Measurements from ENCODE around the gene C6orf132. TPM values are rescaled to one million over a fixed set of nuclear protein-coding genes. Genes with fewer than 3 reads are reported as not detected.

Gene C6orf132
- total RNA-seq, 1 donor from 2014 or later: 4.0 TPM

DNA sequence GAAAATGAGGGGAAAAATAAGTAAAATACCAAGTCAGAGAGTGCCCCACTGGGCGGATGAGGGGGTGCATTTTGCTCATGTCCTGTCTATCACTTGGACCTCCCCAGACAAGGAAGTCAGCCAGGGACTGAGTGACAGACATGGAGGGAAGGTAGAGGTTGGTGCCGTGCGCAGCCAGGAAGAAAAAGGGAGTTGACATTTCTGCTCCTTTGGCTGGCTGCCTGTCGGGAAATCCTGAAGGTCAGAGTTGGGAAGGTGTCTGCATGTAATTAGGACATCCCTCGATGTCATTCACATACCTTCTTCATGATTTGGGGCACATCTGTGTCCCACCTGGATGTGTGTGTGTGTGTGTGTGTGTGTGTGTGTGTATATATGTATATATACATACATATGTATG lies 39.7 kb upstream of the C6orf132 start:
- no peaks in the 10 kb centered on the region for H3K9me3 Mint-ChIP-seq (ENCODE audit: unreplicated experiment)
- TF ChIP-seq, protein P1, sequence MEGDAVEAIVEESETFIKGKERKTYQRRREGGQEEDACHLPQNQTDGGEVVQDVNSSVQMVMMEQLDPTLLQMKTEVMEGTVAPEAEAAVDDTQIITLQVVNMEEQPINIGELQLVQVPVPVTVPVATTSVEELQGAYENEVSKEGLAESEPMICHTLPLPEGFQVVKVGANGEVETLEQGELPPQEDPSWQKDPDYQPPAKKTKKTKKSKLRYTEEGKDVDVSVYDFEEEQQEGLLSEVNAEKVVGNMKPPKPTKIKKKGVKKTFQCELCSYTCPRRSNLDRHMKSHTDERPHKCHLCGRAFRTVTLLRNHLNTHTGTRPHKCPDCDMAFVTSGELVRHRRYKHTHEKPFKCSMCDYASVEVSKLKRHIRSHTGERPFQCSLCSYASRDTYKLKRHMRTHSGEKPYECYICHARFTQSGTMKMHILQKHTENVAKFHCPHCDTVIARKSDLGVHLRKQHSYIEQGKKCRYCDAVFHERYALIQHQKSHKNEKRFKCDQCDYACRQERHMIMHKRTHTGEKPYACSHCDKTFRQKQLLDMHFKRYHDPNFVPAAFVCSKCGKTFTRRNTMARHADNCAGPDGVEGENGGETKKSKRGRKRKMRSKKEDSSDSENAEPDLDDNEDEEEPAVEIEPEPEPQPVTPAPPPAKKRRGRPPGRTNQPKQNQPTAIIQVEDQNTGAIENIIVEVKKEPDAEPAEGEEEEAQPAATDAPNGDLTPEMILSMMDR (IDR thresholded peaks at IDR 0.05): no peak
- H3K36me3 Mint-ChIP-seq (ENCODE audit: unreplicated experiment): no peaks in the 10 kb centered on the region
- no peaks in the 10 kb centered on the region for H3K4me1 Mint-ChIP-seq (ENCODE audit: unreplicated experiment)
- H3K27ac Mint-ChIP-seq (ENCODE audit: unreplicated experiment): no peak overlapping the region
- peaks cover 4% of the 10 kb centered on the region for H3K27me3 Mint-ChIP-seq (ENCODE audit: unreplicated experiment)
- H3K4me3 Mint-ChIP-seq (ENCODE audit: unreplicated experiment): no peak overlapping the region
- no peak for DNase-seq (ENCODE audit: extremely low spot score, unreplicated experiment)

DNA sequence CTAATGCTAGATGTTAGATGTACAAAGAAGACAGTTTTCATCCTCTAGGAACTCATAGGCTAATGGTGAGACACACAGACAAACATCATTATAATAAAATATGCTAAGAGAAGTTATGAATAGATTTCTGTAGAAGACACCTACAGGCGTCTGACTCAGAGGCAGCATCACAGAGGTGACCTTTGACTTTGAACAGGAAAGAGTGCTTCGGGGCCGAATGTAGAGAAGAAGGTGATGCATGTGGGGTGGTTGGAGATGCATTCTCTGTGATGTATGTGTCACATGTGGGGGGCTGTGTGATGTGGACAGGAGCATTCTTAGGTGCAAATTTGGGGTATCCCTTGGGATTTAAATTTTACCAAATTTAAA lies 37.5 kb upstream of the C6orf132 start:
- no peak overlapping the region for H3K4me3 Mint-ChIP-seq (ENCODE audit: unreplicated experiment)
- peaks cover 4% of the 10 kb centered on the region for H3K27me3 Mint-ChIP-seq (ENCODE audit: unreplicated experiment)
- no peaks in the 10 kb centered on the region for H3K36me3 Mint-ChIP-seq (ENCODE audit: unreplicated experiment)
- TF ChIP-seq, protein P1 (IDR thresholded peaks at IDR 0.05): no peak
- no peaks in the 10 kb centered on the region for H3K9me3 Mint-ChIP-seq (ENCODE audit: unreplicated experiment)
- no peak overlapping the region for H3K27ac Mint-ChIP-seq (ENCODE audit: unreplicated experiment)
- no peaks in the 10 kb centered on the region for H3K4me1 Mint-ChIP-seq (ENCODE audit: unreplicated experiment)
- no peak for DNase-seq (ENCODE audit: extremely low spot score, unreplicated experiment)

DNA sequence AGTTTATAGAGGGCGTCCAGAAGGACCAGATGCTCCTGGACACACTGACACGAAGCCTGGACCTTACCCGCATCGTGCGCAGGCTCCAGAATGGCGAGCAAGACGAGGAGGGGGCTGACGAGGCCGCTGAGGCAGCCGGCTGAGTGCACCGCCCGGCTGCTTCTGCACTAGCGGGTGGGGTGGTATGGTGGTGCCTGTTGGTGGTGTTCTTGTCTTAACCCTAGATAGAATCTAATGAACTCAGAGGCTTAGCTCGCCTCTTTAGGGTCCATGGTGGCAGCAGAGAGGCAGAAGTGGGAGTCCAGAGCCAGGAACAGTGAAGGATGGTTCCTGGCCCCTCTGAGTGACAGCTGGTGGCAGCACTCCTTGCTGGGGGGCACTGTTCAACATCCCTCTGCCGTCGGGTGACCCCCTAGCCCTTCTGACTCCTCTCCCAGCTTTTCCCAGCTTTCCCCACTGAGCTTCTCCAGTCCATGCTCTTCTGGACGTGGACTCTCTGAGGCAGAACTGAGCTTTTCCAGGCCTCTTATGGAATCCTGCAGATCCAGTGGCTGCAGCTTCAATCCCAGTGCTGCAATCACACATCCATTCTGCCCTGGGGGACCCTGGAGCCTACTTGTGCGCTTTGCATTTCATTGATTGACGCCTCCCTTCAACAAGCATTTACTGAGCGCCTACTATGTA lies 37.0 kb upstream of the C6orf132 start:
- DNase-seq (ENCODE audit: extremely low spot score, unreplicated experiment): no peak
- H3K4me1 Mint-ChIP-seq (ENCODE audit: unreplicated experiment): no peaks in the 10 kb centered on the region
- no peak overlapping the region for H3K27ac Mint-ChIP-seq (ENCODE audit: unreplicated experiment)
- TF ChIP-seq, protein P1 (IDR thresholded peaks at IDR 0.05): no peak
- H3K9me3 Mint-ChIP-seq (ENCODE audit: unreplicated experiment): no peaks in the 10 kb centered on the region
- H3K27me3 Mint-ChIP-seq (ENCODE audit: unreplicated experiment): peaks cover 4% of the 10 kb centered on the region
- H3K36me3 Mint-ChIP-seq (ENCODE audit: unreplicated experiment): no peaks in the 10 kb centered on the region
- H3K4me3 Mint-ChIP-seq (ENCODE audit: unreplicated experiment): no peak overlapping the region

DNA sequence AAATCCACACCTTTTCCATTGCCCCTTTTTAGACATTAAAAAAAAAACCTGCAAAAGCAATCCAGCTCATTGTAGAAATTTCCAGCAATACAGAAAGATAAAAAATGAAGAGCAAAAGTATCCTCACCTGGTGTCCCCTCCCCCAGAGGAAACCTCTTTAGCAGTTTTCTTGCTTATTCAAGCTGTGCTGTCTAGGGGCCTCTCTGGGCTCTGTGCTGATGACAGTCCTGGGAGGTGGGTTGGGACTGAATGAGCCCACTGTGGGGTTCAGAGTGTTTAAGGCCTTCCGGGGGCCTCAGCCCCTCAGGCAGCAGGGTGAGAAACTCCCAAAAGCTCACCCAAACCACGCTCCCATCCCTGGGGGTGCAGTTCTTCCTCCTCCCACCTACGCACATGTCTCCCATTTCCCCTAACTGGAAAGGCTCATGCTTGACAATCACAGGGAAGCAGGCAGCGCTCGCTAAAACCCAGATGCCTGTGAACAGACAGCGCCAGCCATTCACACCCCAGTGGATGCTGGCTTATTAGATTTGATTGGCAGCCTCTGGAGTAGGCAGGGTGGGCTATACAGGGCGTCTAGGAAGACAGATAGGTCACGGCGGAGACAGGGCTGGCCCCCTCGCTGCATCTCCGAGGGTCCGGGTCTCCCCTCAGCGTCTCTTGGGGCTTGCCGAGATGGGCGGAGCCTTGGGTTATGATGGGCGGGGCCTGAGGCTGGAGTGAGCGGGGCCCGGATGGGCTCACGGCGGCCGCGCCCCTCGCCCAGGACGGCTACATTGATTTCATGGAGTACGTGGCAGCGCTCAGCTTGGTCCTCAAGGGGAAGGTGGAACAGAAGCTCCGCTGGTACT lies 35.3 kb upstream of the C6orf132 start:
- Mint-ChIP-seq H3K9me3 (ENCODE audit: unreplicated experiment) (no peaks in the 10 kb centered on the region), H3K27ac (ENCODE audit: unreplicated experiment) (no peak overlapping the region), H3K4me1 (ENCODE audit: unreplicated experiment) (no peaks in the 10 kb centered on the region), H3K36me3 (ENCODE audit: unreplicated experiment) (no peaks in the 10 kb centered on the region), H3K27me3 (ENCODE audit: unreplicated experiment) (peaks cover 4% of the 10 kb centered on the region), H3K4me3 (ENCODE audit: unreplicated experiment) (no peak overlapping the region)
- DNase-seq (ENCODE audit: extremely low spot score, unreplicated experiment): no peak
- TF ChIP-seq, protein P1 (IDR thresholded peaks at IDR 0.05): no peak

DNA sequence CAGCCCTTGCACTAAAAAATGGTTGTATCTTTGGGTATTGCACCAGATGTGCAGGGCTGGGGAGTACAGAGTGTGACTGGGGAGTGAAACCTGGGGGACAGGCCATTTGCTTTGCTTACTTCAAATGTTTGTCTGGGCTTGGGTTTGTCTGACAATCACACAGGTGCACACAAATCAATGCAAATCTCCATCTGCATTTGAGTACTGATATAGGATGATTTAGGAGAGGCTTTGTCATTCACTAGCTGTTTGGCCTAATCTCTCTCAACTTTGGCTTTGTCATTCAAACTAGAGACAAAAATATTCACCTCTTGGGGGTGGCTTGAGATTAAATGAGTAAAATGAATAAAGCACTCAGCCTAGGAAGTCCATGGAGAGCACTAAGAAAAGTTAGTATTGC lies 34.6 kb upstream of the C6orf132 start:
- TF ChIP-seq, protein P1 (IDR thresholded peaks at IDR 0.05): no peak
- peaks cover 4% of the 10 kb centered on the region for H3K27me3 Mint-ChIP-seq (ENCODE audit: unreplicated experiment)
- no peaks in the 10 kb centered on the region for H3K9me3 Mint-ChIP-seq (ENCODE audit: unreplicated experiment)
- H3K36me3 Mint-ChIP-seq (ENCODE audit: unreplicated experiment): no peaks in the 10 kb centered on the region
- H3K4me1 Mint-ChIP-seq (ENCODE audit: unreplicated experiment): no peaks in the 10 kb centered on the region
- no peak overlapping the region for H3K4me3 Mint-ChIP-seq (ENCODE audit: unreplicated experiment)
- H3K27ac Mint-ChIP-seq (ENCODE audit: unreplicated experiment): no peak overlapping the region
- no peak for DNase-seq (ENCODE audit: extremely low spot score, unreplicated experiment)

Measured in osteocyte (in vitro differentiated cells).